K562 (cell line): ENCODE measurements around the gene SMARCB1. TPM values are rescaled to one million over a fixed set of nuclear protein-coding genes. Genes with fewer than 3 reads are reported as not detected.

Source experiments
- ARHGAP35 ChIP-seq: fragments of 450-650 bp; IDR thresholded peaks from 2 replicates; pipeline ENCODE4 v1.6.1; 2018; ENCODE audit not compliant: partially characterized antibody
- ARID2 ChIP-seq: fragments of 450-650 bp; IDR thresholded peaks from 2 replicates; pipeline ENCODE4 v1.6.1; 2017; ENCODE audit warnings: antibody characterized with exemption, mild to moderate bottlenecking
- CC2D1A ChIP-seq: fragments of 450-650 bp; IDR thresholded peaks from 2 replicates; pipeline ENCODE4 v1.6.1; 2017; ENCODE audit warnings: mild to moderate bottlenecking
- COPS2 ChIP-seq: fragments of 450-650 bp; conservative IDR thresholded peaks from 2 replicates; pipeline ENCODE4 v1.6.1; 2016; ENCODE audit warnings: mild to moderate bottlenecking, moderate library complexity
- CTCF ChIP-seq, 3 experiments: IDR thresholded peaks in 2 of 3; conservative IDR thresholded peaks in 1 of 3; 2 replicates each; pipeline ENCODE4 v1.5.1; 2011 to 2012; ENCODE audit warnings: low read length in 3 of 3, mild to moderate bottlenecking in 3 of 3, control low read depth in 2 of 3, improper control_type of control experiment in 1 of 3, inconsistent platforms in 1 of 3, low read depth in 1 of 3, mixed read lengths in 1 of 3, moderate library complexity in 1 of 3; ENCODE audit not compliant: insufficient read depth in 2 of 3
- EGR1 ChIP-seq: fragments of 450-650 bp; conservative IDR thresholded peaks from 2 replicates; pipeline ENCODE4 v1.6.1; 2017; ENCODE audit warnings: mild to moderate bottlenecking
- ETV1 ChIP-seq: fragments of 450-650 bp; conservative IDR thresholded peaks from 2 replicates; pipeline ENCODE4 v1.6.1; 2016; ENCODE audit warnings: missing genetic modification characterization, control low read depth, low read depth, missing compliant biosample characterization
- IRF1 ChIP-seq: sonication (generic); formaldehyde crosslinking; IDR thresholded peaks from 2 replicates; pipeline ENCODE4 v1.8.0; 2022; ENCODE audit warnings: missing genetic modification reagents, mild to moderate bottlenecking, borderline replicate concordance
- L3MBTL2 ChIP-seq: fragments of 450-650 bp; IDR thresholded peaks from 2 replicates; pipeline ENCODE4 v1.6.1; 2016; ENCODE audit warnings: mild to moderate bottlenecking, moderate library complexity
- PCBP1 ChIP-seq: fragments of 200-400 bp; formaldehyde crosslinking; IDR thresholded peaks from 2 replicates; pipeline ENCODE4 v1.6.1; 2018; ENCODE audit warnings: mild to moderate bottlenecking, low read depth, low read length; ENCODE audit not compliant: poor library complexity, severe bottlenecking
- PKNOX1 ChIP-seq: fragments of 450-650 bp; IDR thresholded peaks from 2 replicates; pipeline ENCODE4 v1.6.1; 2016
- RAD21 ChIP-seq, 2 experiments: fragments of 250-450 bp in 1 of 2; fragments of 450-650 bp in 1 of 2; sonication (Bioruptor Pico) in 1 of 2; formaldehyde crosslinking in 1 of 2; IDR thresholded peaks in 1 of 2; conservative IDR thresholded peaks in 1 of 2; 2 replicates each; pipeline versions ENCODE4 v1.4.0 to v1.8.0; 2020 to 2022; ENCODE audit warnings: mild to moderate bottlenecking in 2 of 2, moderate library complexity in 1 of 2
- RBFOX2 ChIP-seq: fragments of 200-400 bp; formaldehyde crosslinking; IDR thresholded peaks from 2 replicates; pipeline ENCODE4 v1.6.1; 2017; ENCODE audit warnings: low read depth, mild to moderate bottlenecking, low read length, moderate library complexity
- STAG1 ChIP-seq: sonication (generic); formaldehyde crosslinking; IDR thresholded peaks from 2 replicates; pipeline ENCODE4 v1.5.0; 2020; ENCODE audit warnings: missing genetic modification reagents, borderline replicate concordance
- ZNF518B ChIP-seq: fragments of 250-450 bp; sonication (Bioruptor Pico); IDR thresholded peaks from 2 replicates; pipeline ENCODE4 v1.5.0; 2021; ENCODE audit warnings: mild to moderate bottlenecking, moderate library complexity
- polyA plus RNA-seq, 8 experiments: library from polyadenylated mRNA; depleted of rRNA in 4 of 8; stranded (reverse) in 5 of 8; unstranded in 3 of 8; fragments of >200 nt; fragmentation: Nextera tagmentation in 2 of 8; fragmentation: Illumina TruSeq in 1 of 8; extraction: Ambion mirVana in 2 of 8; extraction: Trizol in 1 of 8; gene quantifications; 2 replicates each; pipeline versions ENCODE4 v1.2.1 to v1.2.3, GENCODE V29; 2011 to 2014; ENCODE audit warnings: inconsistent platforms in 1 of 8, missing spikeins in 1 of 8
- total RNA-seq, 7 experiments: library from RNA; depleted of rRNA in 6 of 7; stranded (reverse); fragments of >200 nt in 6 of 7; fragmentation: Illumina TruSeq in 2 of 7; extraction: Trizol in 2 of 7; gene quantifications; 2 replicates each; pipeline versions ENCODE4 v1.2.1 to v1.2.3, GENCODE V29; 2011 to 2021; ENCODE audit warnings: low replicate concordance in 1 of 7
- TF ChIP-seq, protein P1 (sequence below): sonication (generic); formaldehyde crosslinking; IDR thresholded peaks from 2 replicates; pipeline ENCODE4 v1.9.0; 2022; ENCODE audit warnings: mild to moderate bottlenecking, missing genetic modification reagents

SMARCB1 gene
- total and polyA plus RNA-seq, 9 of the 15 experiments (the other 6 are each of a cell fraction or from before 2014, with no cell fraction given), result 1.2 to 113 (median 65.4) TPM

DNA sequence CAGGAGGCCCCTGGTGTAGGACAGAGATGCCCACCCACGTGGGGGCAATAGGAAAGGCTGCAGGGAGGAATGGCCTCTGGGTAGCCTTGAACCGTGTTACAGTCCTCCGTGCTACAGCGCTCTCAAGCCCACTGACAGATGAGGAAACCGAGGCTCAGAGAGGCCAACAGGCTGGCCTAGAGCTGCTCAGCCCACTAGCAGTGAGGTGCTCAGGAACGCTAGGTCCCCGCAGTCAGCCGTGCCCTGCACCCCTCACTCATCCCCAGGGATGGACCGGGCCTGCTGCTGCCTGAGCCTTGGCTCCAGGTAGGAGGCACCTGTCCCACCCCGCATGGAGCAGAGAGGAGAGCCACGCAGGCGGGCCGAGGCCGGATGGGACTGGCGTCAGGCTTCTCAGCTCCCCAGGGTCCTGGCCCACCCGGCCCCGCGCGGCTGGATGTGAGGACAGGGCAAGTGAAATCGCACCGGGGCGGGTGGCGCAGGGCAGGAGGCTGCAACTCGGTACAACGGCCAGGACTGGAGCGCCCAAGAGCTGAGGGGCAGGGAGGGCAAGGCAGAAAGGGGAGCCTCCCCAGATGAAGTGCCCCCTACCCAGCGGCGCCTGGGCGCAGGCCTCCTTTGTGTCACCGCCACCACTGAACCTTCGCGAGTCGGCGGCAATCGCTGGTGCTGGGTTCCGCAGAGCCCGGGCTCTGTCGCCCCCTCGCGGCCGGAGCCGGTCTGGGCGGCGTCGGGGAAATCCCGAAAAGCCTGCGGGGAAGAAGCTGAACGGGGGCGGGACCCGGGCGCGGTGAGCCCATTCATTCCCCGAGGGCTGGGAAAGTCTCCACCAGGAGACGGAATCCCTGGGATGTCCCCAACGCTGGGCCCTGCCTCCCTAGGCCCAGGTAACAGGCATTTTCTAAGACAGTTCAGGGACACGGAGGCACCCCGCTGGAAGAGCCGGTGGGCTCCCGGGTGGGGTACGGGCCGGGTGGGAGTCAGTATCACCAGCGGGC, 62.5 kb downstream of the SMARCB1 start (continued):
- TF ChIP-seq CTCF (IDR thresholded peaks at IDR 0.05 in 2 of 3, conservative IDR thresholded peaks at IDR 0.05 in 1 of 3; ENCODE audit: insufficient read depth in 2 of 3, low read depth in 1 of 3, low read length in 3 of 3), result peak; percentile 82 to 91 (median 87)
- TF ChIP-seq, protein P1, sequence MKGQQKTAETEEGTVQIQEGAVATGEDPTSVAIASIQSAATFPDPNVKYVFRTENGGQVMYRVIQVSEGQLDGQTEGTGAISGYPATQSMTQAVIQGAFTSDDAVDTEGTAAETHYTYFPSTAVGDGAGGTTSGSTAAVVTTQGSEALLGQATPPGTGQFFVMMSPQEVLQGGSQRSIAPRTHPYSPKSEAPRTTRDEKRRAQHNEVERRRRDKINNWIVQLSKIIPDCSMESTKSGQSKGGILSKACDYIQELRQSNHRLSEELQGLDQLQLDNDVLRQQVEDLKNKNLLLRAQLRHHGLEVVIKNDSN, result no peak
- no peak for TF ChIP-seq ETV1
- TF ChIP-seq ZNF518B, result no peak
- no peak for TF ChIP-seq ARHGAP35
- TF ChIP-seq IRF1 (CRISPR knock-in tag), result no peak
- peak; percentile 29; the same call in 1 of the 2 replicates for TF ChIP-seq CC2D1A
- no peak for TF ChIP-seq PKNOX1
- peak; percentile 90 for TF ChIP-seq STAG1 (CRISPR knock-in tag)
- TF ChIP-seq ARID2, result 0 out of 2 replicates have a peak, but pooled peaks have one; percentile 67
- TF ChIP-seq EGR1, result peak; percentile 69
- TF ChIP-seq COPS2, result no peak
- TF ChIP-seq RBFOX2, result peak; percentile 39; the same call in 1 of the 2 replicates
- TF ChIP-seq RAD21 (CRISPR knock-in tag; conservative IDR thresholded peaks at IDR 0.05 in 1 of 2, IDR thresholded peaks at IDR 0.05 in 1 of 2), result peak; percentile 80 to 92
- TF ChIP-seq L3MBTL2, result peak; percentile 40
- peak; percentile 57 for TF ChIP-seq PCBP1
